IMR-90 (cell line): ENCODE measurements around the gene MRTFA. TPM values are rescaled to one million over a fixed set of nuclear protein-coding genes. Genes with fewer than 3 reads are reported as not detected.
A peak's percentile ranks its signal among the peaks of the same experiment; 100 is the strongest.

Source experiments
- ATAC-seq: fragments of 200-7000 bp; cut with Tn5 transposase; 2 replicates; pipeline ENCODE4 v1.9.1; 2020; ENCODE audit warnings: low read depth, mild to moderate bottlenecking, moderate library complexity
- BruUV-seq: library from RNA; stranded (reverse); fragments of 400-500 nt; replicated peaks from 2 replicates; lab custom pipeline; 2021; lab: Mats Ljungman, UMichigan
- CTCF ChIA-PET: fragments of 300-600 bp; formaldehyde crosslinking; extraction: SDS; loops from one replicate; lab custom pipeline; 2021; ENCODE audit warnings: antibody characterized with exemption; lab: Yijun Ruan, JAX
- POLR2A ChIA-PET: fragments of 300-600 bp; sonication (Branson Sonifier 250); formaldehyde crosslinking; loops from one replicate; lab custom pipeline; 2022; ENCODE audit warnings: antibody characterized with exemption; ENCODE audit not compliant: unreplicated experiment; lab: Charles Lee
- DNase-seq: peaks from one replicate; pipeline ENCODE4 v3.0.0; 2013
- H2AFZ ChIP-seq: replicated peaks from 2 replicates; pipeline ENCODE3; 2013; ENCODE audit warnings: low read length, mild to moderate bottlenecking; ENCODE audit not compliant: poor library complexity
- H2AK5ac ChIP-seq: 2 replicates; pipeline ENCODE4 v1.6.1; 2013; ENCODE audit warnings: low read depth, low read length, inconsistent platforms
- H2AK9ac ChIP-seq: replicated peaks from 2 replicates; pipeline ENCODE3; 2013; ENCODE audit warnings: mild to moderate bottlenecking, low read depth, low read length, moderate library complexity; ENCODE audit not compliant: poor library complexity
- H2BK120ac ChIP-seq: 2 replicates; pipeline ENCODE4 v1.6.1; 2013; ENCODE audit warnings: low read depth, low read length, inconsistent platforms
- H2BK15ac ChIP-seq: 3 replicates; pipeline ENCODE4 v1.6.1; 2013; ENCODE audit warnings: low read depth, low read length, inconsistent platforms
- H2BK20ac ChIP-seq: 2 replicates; pipeline ENCODE4 v1.6.1; 2013; ENCODE audit warnings: low read depth, mild to moderate bottlenecking, inconsistent platforms, low read length, moderate library complexity
- H2BK5ac ChIP-seq: 2 replicates; pipeline ENCODE4 v1.6.1; 2013; ENCODE audit warnings: mild to moderate bottlenecking, low read depth, low read length, inconsistent platforms; ENCODE audit not compliant: poor library complexity, severe bottlenecking
- H3K14ac ChIP-seq: replicated peaks from 2 replicates; pipeline ENCODE4 v1.6.1; 2013; ENCODE audit warnings: low read depth, low read length, inconsistent platforms
- H3K18ac ChIP-seq: 2 replicates; pipeline ENCODE4 v1.6.1; 2013; ENCODE audit warnings: low read depth, low read length, control low read depth
- H3K23ac ChIP-seq: 2 replicates; pipeline ENCODE4 v1.6.1; 2013; ENCODE audit warnings: low read depth, low read length, inconsistent platforms
- H3K27ac ChIP-seq: 2 replicates; pipeline ENCODE4 v1.5.1; 2013; ENCODE audit warnings: mild to moderate bottlenecking, control low read depth, low read length; ENCODE audit not compliant: insufficient read depth
- H3K27me3 ChIP-seq: 2 replicates; pipeline ENCODE4 v1.6.1; 2013; ENCODE audit warnings: low read length; ENCODE audit not compliant: control insufficient read depth, insufficient read depth
- H3K36me3 ChIP-seq: 2 replicates; pipeline ENCODE4 v1.6.1; 2013; ENCODE audit warnings: low read length, mixed read lengths; ENCODE audit not compliant: control insufficient read depth, insufficient read depth
- H3K4ac ChIP-seq: 2 replicates; pipeline ENCODE4 v1.6.1; 2013; ENCODE audit warnings: low read depth, low read length, inconsistent platforms
- H3K4me1 ChIP-seq: 2 replicates; pipeline ENCODE4 v1.6.1; 2013; ENCODE audit warnings: low read length, mixed read lengths; ENCODE audit not compliant: control insufficient read depth, insufficient read depth
- H3K4me2 ChIP-seq: 2 replicates; pipeline ENCODE4 v1.6.1; 2013; ENCODE audit warnings: low read depth, mild to moderate bottlenecking, control low read depth, low read length, moderate library complexity
- H3K4me3 ChIP-seq: 2 replicates; pipeline ENCODE4 v1.5.1; 2013; ENCODE audit warnings: low read depth, mild to moderate bottlenecking, control low read depth, low read length, moderate library complexity; ENCODE audit not compliant: insufficient read depth
- H3K56ac ChIP-seq: 2 replicates; pipeline ENCODE4 v1.6.1; 2013; ENCODE audit warnings: low read length, inconsistent platforms; ENCODE audit not compliant: insufficient read depth; ENCODE audit errors: extremely low read depth
- H3K79me1 ChIP-seq, 2 experiments: 2 replicates each; pipeline ENCODE4 v1.6.1; 2013; ENCODE audit warnings: low read length in 2 of 2, inconsistent platforms in 1 of 2, low read depth in 1 of 2
- H3K9ac ChIP-seq: 2 replicates; pipeline ENCODE4 v1.6.1; 2013; ENCODE audit warnings: low read depth, low read length, control low read depth
- H3K9me1 ChIP-seq: 2 replicates; pipeline ENCODE4 v1.6.1; 2013; ENCODE audit warnings: low read length, inconsistent platforms; ENCODE audit not compliant: insufficient read depth
- H3K9me3 ChIP-seq: 2 replicates; pipeline ENCODE4 v1.6.1; 2013; ENCODE audit warnings: low read length; ENCODE audit not compliant: control insufficient read depth, insufficient read depth
- H4K20me1 ChIP-seq: 2 replicates; pipeline ENCODE4 v1.6.1; 2013; ENCODE audit warnings: low read length, inconsistent platforms; ENCODE audit not compliant: insufficient read depth
- H4K5ac ChIP-seq: 2 replicates; pipeline ENCODE4 v1.6.1; 2013; ENCODE audit warnings: mild to moderate bottlenecking, low read depth, low read length, control low read depth
- H4K8ac ChIP-seq, 2 experiments: 2 replicates each; pipeline ENCODE4 v1.6.1; 2013; ENCODE audit warnings: low read depth in 2 of 2, low read length in 2 of 2, control low read depth in 1 of 2, inconsistent platforms in 1 of 2
- H4K91ac ChIP-seq: 2 replicates; pipeline ENCODE4 v1.6.1; 2013; ENCODE audit warnings: low read depth, low read length, inconsistent platforms; ENCODE audit not compliant: insufficient read depth
- CEBPB ChIP-seq: IDR thresholded peaks from 2 replicates; pipeline ENCODE4 v1.6.1; 2012; ENCODE audit warnings: low read depth, low read length, improper control_type of control experiment
- ELK1 ChIP-seq: fragments of 150-350 bp; IDR thresholded peaks from 2 replicates; pipeline ENCODE4 v1.6.1; 2016; ENCODE audit warnings: low read depth, mild to moderate bottlenecking, low read length, moderate library complexity, borderline replicate concordance
- FOS ChIP-seq: fragments of 150-350 bp; IDR thresholded peaks from 2 replicates; pipeline ENCODE4 v1.6.1; 2016; ENCODE audit warnings: low read depth, low read length
- MAFK ChIP-seq: IDR thresholded peaks from 2 replicates; pipeline ENCODE4 v1.6.1; 2012; ENCODE audit warnings: low read depth, low read length, improper control_type of control experiment
- MAZ ChIP-seq: IDR thresholded peaks from 2 replicates; pipeline ENCODE4 v1.6.1; 2012; ENCODE audit warnings: low read depth, mild to moderate bottlenecking, low read length, improper control_type of control experiment, moderate library complexity, borderline replicate concordance
- NFE2L2 ChIP-seq: fragments of 150-350 bp; IDR thresholded peaks from 2 replicates; pipeline ENCODE4 v1.6.1; 2016; ENCODE audit warnings: low read depth, mild to moderate bottlenecking, low read length
- RFX5 ChIP-seq: IDR thresholded peaks from 2 replicates; pipeline ENCODE4 v1.8.0; 2012; ENCODE audit warnings: low read depth, mild to moderate bottlenecking, low read length, moderate library complexity
- USF2 ChIP-seq: fragments of 150-350 bp; IDR thresholded peaks from 2 replicates; pipeline ENCODE4 v1.6.1; 2017; ENCODE audit warnings: mild to moderate bottlenecking, antibody characterized with exemption, low read length, low read depth
- WGBS, 2 experiments: methylation state at CpG; one replicate each; pipeline versions ENCODE4 v1.1.5 to v1.1.7; 2013; ENCODE audit warnings: missing lambda C conversion rate in 2 of 2; ENCODE audit not compliant: insufficient read length in 1 of 2; ENCODE audit errors: extremely low coverage in 2 of 2; 5-methylcytosine and 5-hydroxymethylcytosine counted together
- dilution Hi-C: fragments of 300-500 bp; cut with HindIII; formaldehyde crosslinking; loops from one replicate; pipeline ENCODE4 v1.14.3; 2018; ENCODE audit warnings: low sequenced_read_pairs; ENCODE audit not compliant: unreplicated experiment
- in situ Hi-C: fragments of 300-500 bp; cut with MboI; formaldehyde crosslinking; loops from 3 replicates; pipeline ENCODE4 v1.14.3; 2019; ENCODE audit warnings: low sequenced_read_pairs, inconsistent platforms, mixed read lengths
- intact Hi-C: fragments of 100-400 bp; cut with micrococcal nuclease; formaldehyde crosslinking; loops from 2 replicates; pipeline ENCODE4 v1.10.0; 2022
- polyA plus RNA-seq, 3 experiments: library from polyadenylated mRNA; depleted of rRNA; stranded (reverse); fragments of >200 nt; gene quantifications; 2 replicates each; pipeline ENCODE4 v1.2.3, GENCODE V29; 2012; ENCODE audit warnings: low replicate concordance in 1 of 3
- total RNA-seq: library from RNA; depleted of rRNA; stranded (reverse); fragments of >200 nt; gene quantifications from 2 replicates; pipeline ENCODE4 v1.2.3, GENCODE V29; 2012

Gene MRTFA
- total and polyA plus RNA-seq, 2 of the 4 experiments (the other 2 are of a cell fraction) = 12.5 to 17.2 TPM

- H3K4me1 ChIP-seq = peaks cover 5% of the 10 kb centered on the region; the same call in 1 of the 2 replicates
- WGBS, 2 experiments = 55% methylated on average over 17 of the region's 42 CpGs; no CpG with 5 or more reads in 1 of the 2 experiments
- DNase-seq (peak; percentile 56), ATAC-seq (no peak; the same call in 1 of the 2 replicates)
- H3K36me3 ChIP-seq = peaks cover 78% of the 10 kb centered on the region
- no peaks in the 10 kb centered on the region for H3K9me3 ChIP-seq
- no peak overlapping the region for H3K4me3 ChIP-seq
- no peak overlapping the region for H3K4ac ChIP-seq
- H2BK15ac ChIP-seq = no peak overlapping the region
- no peak overlapping the region for H2BK5ac ChIP-seq
- peak overlapping the region; percentile 39 for H2AK9ac ChIP-seq
- ChIA-PET CTCF (no interaction called here), POLR2A (interaction anchor here (0.5 kb wide), 1 partner anchor 899 kb away, joined by 8 read pairs; the partner anchor contains the start of gene ATF4)
- H4K5ac ChIP-seq = no peak overlapping the region
- H4K8ac ChIP-seq = no peak overlapping the region
- H2AK5ac ChIP-seq = no peak overlapping the region
- no peak overlapping the region for H3K56ac ChIP-seq
- no peak overlapping the region for H4K91ac ChIP-seq
- peaks cover 8% of the 10 kb centered on the region; the same call in 1 of the 2 replicates for H3K9me1 ChIP-seq
- TF ChIP-seq CEBPB (no peak), RFX5 (no peak), MAZ (no peak), FOS (no peak), USF2 (no peak), MAFK (no peak), NFE2L2 (no peak), ELK1 (no peak)
- H4K20me1 ChIP-seq = peaks cover 22% of the 10 kb centered on the region
- H3K79me1 ChIP-seq = peaks cover 5 to 70% of the 10 kb centered on the region in 2 experiments; a peak in 3 of 4 replicates
- H3K27ac ChIP-seq = no peak overlapping the region
- no peak overlapping the region for H3K23ac ChIP-seq
- dilution Hi-C loops (no loop called here), intact Hi-C loops (no loop called here), in situ Hi-C loops (no loop called here)
- H2BK120ac ChIP-seq = no peak overlapping the region
- no TSS peak for BruUV-seq
- H3K9ac ChIP-seq = no peak overlapping the region
- no peak overlapping the region for H2AFZ ChIP-seq
- H3K18ac ChIP-seq = no peak overlapping the region
- H3K4me2 ChIP-seq = no peak overlapping the region
- no peaks in the 10 kb centered on the region for H3K27me3 ChIP-seq
- no peak overlapping the region for H3K14ac ChIP-seq
- no peak overlapping the region for H2BK20ac ChIP-seq
Measured at GRCh38 chr22:40418366-40419201, 217.9 kb downstream of the MRTFA start.
